Activated naive CD8-positive, alpha-beta T cell treated with anti-CD3 and anti-CD28 coated beads for 36 hours (primary cell): Measurements from ENCODE around the gene ZNF512. TPM values are rescaled to one million over a fixed set of nuclear protein-coding genes. Genes with fewer than 3 reads are reported as not detected.
"Not testable (repeated sequence)": the region's sequence is repeated elsewhere in the genome, so short reads cannot be mapped to it uniquely, and the experiment has no call there.

Experiments used
- DNase-seq: peaks from one replicate; pipeline ENCODE4 v3.0.0; 2021
- H3K27ac Mint-ChIP-seq: one replicate; pipeline ENCODE4 v1.8.0; 2022; ENCODE audit warnings: mild to moderate bottlenecking, moderate library complexity, mixed read lengths
- H3K27me3 Mint-ChIP-seq: one replicate; pipeline ENCODE4 v1.8.0; 2022; ENCODE audit warnings: mild to moderate bottlenecking, mixed read lengths
- H3K36me3 Mint-ChIP-seq: one replicate; pipeline ENCODE4 v1.8.0; 2021; ENCODE audit warnings: mild to moderate bottlenecking, mixed read lengths
- H3K4me1 Mint-ChIP-seq: one replicate; pipeline ENCODE4 v1.8.0; 2021; ENCODE audit warnings: mixed read lengths
- H3K4me3 Mint-ChIP-seq: one replicate; pipeline ENCODE4 v1.8.0; 2022; ENCODE audit warnings: mild to moderate bottlenecking, moderate library complexity, mixed read lengths
- H3K9me3 Mint-ChIP-seq: one replicate; pipeline ENCODE4 v1.8.0; 2022; ENCODE audit warnings: mixed read lengths
- total RNA-seq, 2 experiments: library from RNA; stranded (reverse); gene quantifications; one replicate each; pipeline ENCODE4 v1.2.3, GENCODE V29; 2021

Gene ZNF512
- total RNA-seq, 2 experiments from 2014 or later = 21.0 to 25.2 TPM

GRCh38 chr2:27571197-27571596, 11.6 kb upstream of the ZNF512 start:
- peaks cover 10% of the 10 kb centered on the region for H3K9me3 Mint-ChIP-seq
- peaks cover 2% of the 10 kb centered on the region for H3K36me3 Mint-ChIP-seq
- H3K4me3 Mint-ChIP-seq = no peak overlapping the region
- DNase-seq = no peak
- no peak overlapping the region for H3K27ac Mint-ChIP-seq
- no peaks in the 10 kb centered on the region for H3K4me1 Mint-ChIP-seq
- H3K27me3 Mint-ChIP-seq = peaks cover 16% of the 10 kb centered on the region

- Mint-ChIP-seq H3K27me3 (peaks cover 12% of the 10 kb centered on the region), H3K4me3 (no peak overlapping the region), H3K9me3 (peaks cover 10% of the 10 kb centered on the region), H3K27ac (no peak overlapping the region), H3K4me1 (no peaks in the 10 kb centered on the region), H3K36me3 (peaks cover 2% of the 10 kb centered on the region)
- DNase-seq = no peak
Observed at GRCh38 chr2:27571681-27572080, 11.2 kb upstream of the ZNF512 start.

GRCh38 chr2:27572439-27572838, 10.4 kb upstream of the ZNF512 start:
- no peaks in the 10 kb centered on the region for H3K4me1 Mint-ChIP-seq
- peaks cover 2% of the 10 kb centered on the region for H3K36me3 Mint-ChIP-seq
- peaks cover 8% of the 10 kb centered on the region for H3K27me3 Mint-ChIP-seq
- H3K4me3 Mint-ChIP-seq = no peak overlapping the region
- no peak for DNase-seq
- no peak overlapping the region for H3K27ac Mint-ChIP-seq
- H3K9me3 Mint-ChIP-seq = peaks cover 13% of the 10 kb centered on the region

GRCh38 chr2:27572998-27573429, 9.8 kb upstream of the ZNF512 start:
- peaks cover 8% of the 10 kb centered on the region for H3K27me3 Mint-ChIP-seq
- DNase-seq = no peak

GRCh38 chr2:27573452-27573851, 9.4 kb upstream of the ZNF512 start:
- H3K27ac Mint-ChIP-seq = no peak overlapping the region
- no peak overlapping the region for H3K4me3 Mint-ChIP-seq
- no peak for DNase-seq
- peaks cover 5% of the 10 kb centered on the region for H3K36me3 Mint-ChIP-seq
- peaks cover 16% of the 10 kb centered on the region for H3K9me3 Mint-ChIP-seq
- H3K4me1 Mint-ChIP-seq = no peaks in the 10 kb centered on the region
- peaks cover 5% of the 10 kb centered on the region for H3K27me3 Mint-ChIP-seq

More at GRCh38 chr2:27572998-27573429, 9.8 kb upstream of the ZNF512 start:
- peaks cover 16% of the 10 kb centered on the region for H3K9me3 Mint-ChIP-seq
- H3K4me3 Mint-ChIP-seq = no peak overlapping the region
- no peak overlapping the region for H3K27ac Mint-ChIP-seq
- H3K4me1 Mint-ChIP-seq = no peaks in the 10 kb centered on the region
- peaks cover 5% of the 10 kb centered on the region for H3K36me3 Mint-ChIP-seq

GRCh38 chr2:27581417-27582128, 1.3 kb upstream of the ZNF512 start:
- Mint-ChIP-seq H3K36me3 (peaks cover 35% of the 10 kb centered on the region), H3K27ac (peak overlapping the region; percentile 62), H3K9me3 (peaks cover 31% of the 10 kb centered on the region), H3K4me3 (no peak overlapping the region), H3K4me1 (peaks cover 21% of the 10 kb centered on the region), H3K27me3 (no peaks in the 10 kb centered on the region)
- no peak for DNase-seq

GRCh38 chr2:27582129-27582694, 630 bp upstream of the ZNF512 start:
- Mint-ChIP-seq H3K9me3 (peaks cover 29% of the 10 kb centered on the region), H3K27me3 (no peaks in the 10 kb centered on the region), H3K4me1 (peaks cover 27% of the 10 kb centered on the region), H3K4me3 (peak overlapping the region; percentile 97), H3K36me3 (peaks cover 41% of the 10 kb centered on the region), H3K27ac (peak overlapping the region; percentile 95)
- no peak for DNase-seq

GRCh38 chr2:27583390-27583915, 611 bp downstream of the ZNF512 start:
- Mint-ChIP-seq H3K9me3 (peaks cover 28% of the 10 kb centered on the region), H3K36me3 (peaks cover 45% of the 10 kb centered on the region), H3K4me1 (peaks cover 34% of the 10 kb centered on the region), H3K27ac (peak overlapping the region; percentile 95), H3K4me3 (peak overlapping the region; percentile 97), H3K27me3 (no peaks in the 10 kb centered on the region)
- no peak for DNase-seq

- no peak for DNase-seq
- Mint-ChIP-seq H3K4me1 (peaks cover 34% of the 10 kb centered on the region), H3K27me3 (no peaks in the 10 kb centered on the region), H3K36me3 (peaks cover 52% of the 10 kb centered on the region), H3K9me3 (peaks cover 24% of the 10 kb centered on the region), H3K27ac (no peak overlapping the region), H3K4me3 (peak overlapping the region; percentile 97)
Observed at GRCh38 chr2:27584597-27584996, 1.8 kb downstream of the ZNF512 start.

GRCh38 chr2:27587025-27587424, 4.2 kb downstream of the ZNF512 start:
- H3K4me3 Mint-ChIP-seq = peak overlapping the region; percentile 23
- peaks cover 69% of the 10 kb centered on the region for H3K36me3 Mint-ChIP-seq
- DNase-seq = no peak
- peaks cover 36% of the 10 kb centered on the region for H3K4me1 Mint-ChIP-seq
- H3K27ac Mint-ChIP-seq = peak overlapping the region; percentile 79
- H3K27me3 Mint-ChIP-seq = no peaks in the 10 kb centered on the region
- H3K9me3 Mint-ChIP-seq = peaks cover 24% of the 10 kb centered on the region

- H3K27ac Mint-ChIP-seq = no peak overlapping the region
- peaks cover 26% of the 10 kb centered on the region for H3K9me3 Mint-ChIP-seq
- peaks cover 33% of the 10 kb centered on the region for H3K4me1 Mint-ChIP-seq
- DNase-seq = no peak
- H3K4me3 Mint-ChIP-seq = peak overlapping the region; percentile 42
- no peaks in the 10 kb centered on the region for H3K27me3 Mint-ChIP-seq
- H3K36me3 Mint-ChIP-seq = peaks cover 71% of the 10 kb centered on the region
Observed at GRCh38 chr2:27588308-27588707, 5.5 kb downstream of the ZNF512 start.

GRCh38 chr2:27591745-27592144, 8.9 kb downstream of the ZNF512 start:
- no peak overlapping the region for H3K27ac Mint-ChIP-seq
- H3K9me3 Mint-ChIP-seq = peaks cover 45% of the 10 kb centered on the region
- H3K27me3 Mint-ChIP-seq = no peaks in the 10 kb centered on the region
- H3K4me3 Mint-ChIP-seq = no peak overlapping the region
- H3K4me1 Mint-ChIP-seq = peaks cover 26% of the 10 kb centered on the region
- H3K36me3 Mint-ChIP-seq = peaks cover 77% of the 10 kb centered on the region
- DNase-seq = no peak

- Mint-ChIP-seq H3K4me1 (peaks cover 23% of the 10 kb centered on the region), H3K36me3 (peaks cover 74% of the 10 kb centered on the region), H3K9me3 (peaks cover 42% of the 10 kb centered on the region), H3K27ac (no peak overlapping the region), H3K4me3 (no peak overlapping the region), H3K27me3 (no peaks in the 10 kb centered on the region)
- DNase-seq = no peak
Observed at GRCh38 chr2:27593240-27593639, 10.4 kb downstream of the ZNF512 start.

GRCh38 chr2:27594020-27594703, 11.3 kb downstream of the ZNF512 start:
- Mint-ChIP-seq H3K4me1 (peaks cover 28% of the 10 kb centered on the region), H3K9me3 (peaks cover 42% of the 10 kb centered on the region), H3K36me3 (peaks cover 71% of the 10 kb centered on the region)
- not testable (repeated sequence) for DNase-seq, H3K4me3 Mint-ChIP-seq, H3K27me3 Mint-ChIP-seq, H3K27ac Mint-ChIP-seq

- peaks cover 68% of the 10 kb centered on the region for H3K36me3 Mint-ChIP-seq
- not testable (repeated sequence) for DNase-seq, H3K27me3 Mint-ChIP-seq, H3K4me3 Mint-ChIP-seq
- peak overlapping the region; percentile 14 for H3K27ac Mint-ChIP-seq
- peaks cover 32% of the 10 kb centered on the region for H3K9me3 Mint-ChIP-seq
- H3K4me1 Mint-ChIP-seq = peaks cover 41% of the 10 kb centered on the region
Observed at GRCh38 chr2:27595412-27595811, 12.6 kb downstream of the ZNF512 start.
